HepG2 (cell line): ENCODE results near the gene SAMD14. TPM values are rescaled to one million over a fixed set of nuclear protein-coding genes. Genes with fewer than 3 reads are reported as not detected.

Source experiments
- ATRX ChIP-seq: sonication (generic); formaldehyde crosslinking; IDR thresholded peaks from 2 replicates; pipeline ENCODE4 v1.4.0; 2020; ENCODE audit warnings: missing genetic modification reagents, borderline replicate concordance
- CAMTA2 ChIP-seq: sonication (generic); formaldehyde crosslinking; IDR thresholded peaks from 2 replicates; pipeline ENCODE4 v1.4.0; 2020; ENCODE audit warnings: mild to moderate bottlenecking, missing genetic modification reagents, borderline replicate concordance
- DR1 ChIP-seq: sonication (generic); formaldehyde crosslinking; IDR thresholded peaks from 2 replicates; pipeline ENCODE4 v1.8.0; 2021; ENCODE audit warnings: mild to moderate bottlenecking, missing genetic modification reagents, inconsistent platforms
- GABPA ChIP-seq, 2 experiments: IDR thresholded peaks; 2 replicates each; pipeline ENCODE4 v1.6.1; 2011 to 2016; ENCODE audit warnings: low read depth in 2 of 2, low read length in 1 of 2, missing biosample characterization in 1 of 2, missing genetic modification characterization in 1 of 2
- GATAD2A ChIP-seq: IDR thresholded peaks from 2 replicates; pipeline ENCODE4 v1.6.1; 2016
- GZF1 ChIP-seq: sonication (generic); formaldehyde crosslinking; IDR thresholded peaks from 2 replicates; pipeline ENCODE4 v1.5.1; 2020; ENCODE audit warnings: mild to moderate bottlenecking, missing genetic modification reagents
- NFIB ChIP-seq: sonication (generic); formaldehyde crosslinking; IDR thresholded peaks from 2 replicates; pipeline ENCODE4 v1.9.0; 2021; ENCODE audit warnings: missing genetic modification reagents, mild to moderate bottlenecking, borderline replicate concordance
- NR2F2 ChIP-seq: IDR thresholded peaks from 2 replicates; pipeline ENCODE4 v1.6.1; 2012; ENCODE audit warnings: low read depth, inconsistent platforms, borderline replicate concordance
- RERE ChIP-seq: IDR thresholded peaks from 2 replicates; pipeline ENCODE4 v1.6.1; 2016; ENCODE audit warnings: low read depth, missing genetic modification reagents, missing compliant biosample characterization
- SMARCE1 ChIP-seq: fragments of 450-650 bp; IDR thresholded peaks from 2 replicates; pipeline ENCODE4 v1.6.1; 2017; ENCODE audit warnings: borderline replicate concordance
- SMYD3 ChIP-seq: sonication (generic); formaldehyde crosslinking; IDR thresholded peaks from 2 replicates; pipeline ENCODE4 v1.8.1; 2023; ENCODE audit warnings: mild to moderate bottlenecking, missing genetic modification reagents
- TCF7 ChIP-seq: sonication (generic); IDR thresholded peaks from 2 replicates; pipeline ENCODE4 v1.6.1; 2016; ENCODE audit warnings: antibody characterized with exemption, low read depth
- XBP1 ChIP-seq: sonication (generic); formaldehyde crosslinking; IDR thresholded peaks from 2 replicates; pipeline ENCODE4 v1.5.0; 2020; ENCODE audit warnings: missing genetic modification reagents
- ZBTB21 ChIP-seq: sonication (generic); formaldehyde crosslinking; IDR thresholded peaks from 2 replicates; pipeline ENCODE4 v1.4.0; 2020; ENCODE audit warnings: missing genetic modification reagents
- ZEB1 ChIP-seq: IDR thresholded peaks from 2 replicates; pipeline ENCODE4 v1.6.1; 2012; ENCODE audit warnings: mild to moderate bottlenecking, low read depth, inconsistent platforms; ENCODE audit not compliant: insufficient replicate concordance
- ZFP36L1 ChIP-seq: sonication (generic); formaldehyde crosslinking; IDR thresholded peaks from 2 replicates; pipeline ENCODE4 v1.8.0; 2022; ENCODE audit warnings: mild to moderate bottlenecking, missing genetic modification reagents, moderate library complexity
- ZFP62 ChIP-seq: sonication (generic); formaldehyde crosslinking; IDR thresholded peaks from 2 replicates; pipeline ENCODE4 v1.4.0; 2020; ENCODE audit warnings: missing genetic modification reagents
- ZNF235 ChIP-seq: sonication (generic); formaldehyde crosslinking; IDR thresholded peaks from 2 replicates; pipeline ENCODE4 v1.8.1; 2023; ENCODE audit warnings: mild to moderate bottlenecking, missing genetic modification reagents, borderline replicate concordance
- ZNF678 ChIP-seq: sonication (generic); formaldehyde crosslinking; IDR thresholded peaks from 2 replicates; pipeline ENCODE4 v1.4.0; 2020; ENCODE audit warnings: mild to moderate bottlenecking, missing genetic modification reagents
- ZNF724P ChIP-seq: sonication (generic); formaldehyde crosslinking; IDR thresholded peaks from 2 replicates; pipeline ENCODE4 v1.8.0; 2022; ENCODE audit warnings: missing genetic modification reagents, borderline replicate concordance
- ZNF780A ChIP-seq: sonication (generic); formaldehyde crosslinking; IDR thresholded peaks from 2 replicates; pipeline ENCODE4 v1.8.0; 2022; ENCODE audit warnings: mild to moderate bottlenecking, missing genetic modification reagents, moderate library complexity
- polyA plus RNA-seq, 8 experiments: library from polyadenylated mRNA; depleted of rRNA in 3 of 8; stranded (reverse) in 7 of 8; unstranded in 1 of 8; fragments of >200 nt; fragmentation: Illumina TruSeq in 4 of 8; extraction: Trizol in 4 of 8; gene quantifications; 2 replicates each; pipeline versions ENCODE4 v1.2.1 to v1.2.3, GENCODE V29; 2011 to 2016; ENCODE audit warnings: low read depth in 4 of 8, missing spikeins in 1 of 8, mixed read lengths in 1 of 8; ENCODE audit not compliant: insufficient read depth in 1 of 8
- total RNA-seq, 5 experiments: library from RNA; depleted of rRNA; stranded (reverse); fragments of >200 nt; fragmentation: Illumina TruSeq; extraction: Trizol; gene quantifications; 2 replicates each; pipeline ENCODE4 v1.2.3, GENCODE V29; 2016; ENCODE audit warnings: low read depth in 1 of 5
- TF ChIP-seq, protein P1 (sequence below): IDR thresholded peaks from 2 replicates; pipeline ENCODE4 v1.6.1; 2016; ENCODE audit warnings: mild to moderate bottlenecking, missing biosample characterization, missing genetic modification reagents
- TF ChIP-seq, protein P2 (sequence below): sonication (generic); formaldehyde crosslinking; IDR thresholded peaks from 2 replicates; pipeline ENCODE4 v1.5.1; 2020; ENCODE audit warnings: mild to moderate bottlenecking, moderate library complexity, missing genetic modification reagents

The SAMD14 gene
- total and polyA plus RNA-seq, 2 of the 13 experiments (the other 11 are each of a cell fraction or from before 2014, with no cell fraction given), result 0.07 to 0.22 TPM

- 0 out of 2 replicates have a peak, but pooled peaks have one; percentile 53 for TF ChIP-seq ZNF780A (CRISPR knock-in tag)
- peak; percentile 87 for TF ChIP-seq ZFP36L1 (CRISPR knock-in tag)
- peak; percentile 25; the same call in 1 of the 2 replicates for TF ChIP-seq GZF1 (CRISPR knock-in tag)
- TF ChIP-seq SMARCE1, result no peak
- TF ChIP-seq ZNF724P (CRISPR knock-in tag), result no peak
- TF ChIP-seq ZBTB21 (CRISPR knock-in tag), result 0 out of 2 replicates have a peak, but pooled peaks have one; percentile 15
- TF ChIP-seq ZNF678 (CRISPR knock-in tag), result 0 out of 2 replicates have a peak, but pooled peaks have one; percentile 46
- TF ChIP-seq GABPA (IDR thresholded peaks at IDR 0.05; ENCODE audit: low read depth, low read length), result no peak
- TF ChIP-seq GABPA (CRISPR knock-in tag; IDR thresholded peaks at IDR 0.05; ENCODE audit: low read depth), result peak; percentile 55
- no peak for TF ChIP-seq ATRX (CRISPR knock-in tag)
- TF ChIP-seq SMYD3, result peak; percentile 88; the same call in 1 of the 2 replicates
- TF ChIP-seq DR1 (CRISPR knock-in tag), result peak; percentile 14; the same call in 1 of the 2 replicates
- peak; percentile 83 for TF ChIP-seq GATAD2A (CRISPR knock-in tag)
- TF ChIP-seq, protein P1, sequence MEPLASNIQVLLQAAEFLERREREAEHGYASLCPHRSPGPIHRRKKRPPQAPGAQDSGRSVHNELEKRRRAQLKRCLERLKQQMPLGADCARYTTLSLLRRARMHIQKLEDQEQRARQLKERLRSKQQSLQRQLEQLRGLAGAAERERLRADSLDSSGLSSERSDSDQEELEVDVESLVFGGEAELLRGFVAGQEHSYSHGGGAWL (CRISPR knock-in tag), result peak; percentile 94
- 0 out of 2 replicates have a peak, but pooled peaks have one; percentile 17 for TF ChIP-seq ZFP62
- peak; percentile 97 for TF ChIP-seq ZEB1
- no peak for TF ChIP-seq TCF7
- TF ChIP-seq, protein P2, sequence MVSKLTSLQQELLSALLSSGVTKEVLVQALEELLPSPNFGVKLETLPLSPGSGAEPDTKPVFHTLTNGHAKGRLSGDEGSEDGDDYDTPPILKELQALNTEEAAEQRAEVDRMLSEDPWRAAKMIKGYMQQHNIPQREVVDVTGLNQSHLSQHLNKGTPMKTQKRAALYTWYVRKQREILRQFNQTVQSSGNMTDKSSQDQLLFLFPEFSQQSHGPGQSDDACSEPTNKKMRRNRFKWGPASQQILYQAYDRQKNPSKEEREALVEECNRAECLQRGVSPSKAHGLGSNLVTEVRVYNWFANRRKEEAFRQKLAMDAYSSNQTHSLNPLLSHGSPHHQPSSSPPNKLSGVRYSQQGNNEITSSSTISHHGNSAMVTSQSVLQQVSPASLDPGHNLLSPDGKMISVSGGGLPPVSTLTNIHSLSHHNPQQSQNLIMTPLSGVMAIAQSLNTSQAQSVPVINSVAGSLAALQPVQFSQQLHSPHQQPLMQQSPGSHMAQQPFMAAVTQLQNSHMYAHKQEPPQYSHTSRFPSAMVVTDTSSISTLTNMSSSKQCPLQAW (CRISPR knock-in tag), result peak; percentile 90
- no peak for TF ChIP-seq ZNF235
- no peak for TF ChIP-seq NFIB
- TF ChIP-seq CAMTA2 (CRISPR knock-in tag), result no peak; the same call in 1 of the 2 replicates
- TF ChIP-seq RERE, result peak; percentile 52; the same call in 1 of the 2 replicates
- TF ChIP-seq NR2F2, result peak; percentile 22; the same call in 1 of the 2 replicates
- TF ChIP-seq XBP1 (CRISPR knock-in tag), result no peak; the same call in 1 of the 2 replicates
These were observed 35.0 kb downstream of the SAMD14 start, which contains the start of gene PDK2 (continued) for GRCh38 chr17:50094753-50095619.
